Measurements from ENCODE around the gene LPP.

The LPP gene

DNA sequence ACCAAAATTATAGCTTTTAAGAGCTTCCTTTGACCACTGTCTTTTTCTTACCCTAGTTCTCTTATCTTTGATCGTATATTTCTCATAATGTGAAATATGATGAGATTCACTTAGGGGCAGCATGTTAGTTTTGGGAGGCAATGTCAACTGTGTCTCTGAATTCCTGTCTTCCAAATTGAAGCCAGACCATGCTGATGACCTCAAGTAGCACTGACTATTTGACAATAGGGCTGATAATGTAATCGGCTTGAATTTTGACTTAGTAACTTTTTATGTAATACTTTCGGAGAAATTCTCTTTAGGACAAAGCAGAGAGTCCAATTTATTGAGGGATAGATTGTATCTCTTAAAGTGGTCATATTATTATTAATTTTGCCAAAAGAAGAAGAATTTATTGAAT lies 722.4 kb downstream of the LPP start:
- Mint-ChIP-seq H3K27me3 (no peaks in the 10 kb centered on the region), H3K4me1 (ENCODE audit: low read depth) (no peaks in the 10 kb centered on the region), H3K9me3 (ENCODE audit: low read depth) (no peaks in the 10 kb centered on the region), H3K4me3 (no peak overlapping the region), H3K27ac (no peak overlapping the region), H3K36me3 (peaks cover 31% of the 10 kb centered on the region)

DNA sequence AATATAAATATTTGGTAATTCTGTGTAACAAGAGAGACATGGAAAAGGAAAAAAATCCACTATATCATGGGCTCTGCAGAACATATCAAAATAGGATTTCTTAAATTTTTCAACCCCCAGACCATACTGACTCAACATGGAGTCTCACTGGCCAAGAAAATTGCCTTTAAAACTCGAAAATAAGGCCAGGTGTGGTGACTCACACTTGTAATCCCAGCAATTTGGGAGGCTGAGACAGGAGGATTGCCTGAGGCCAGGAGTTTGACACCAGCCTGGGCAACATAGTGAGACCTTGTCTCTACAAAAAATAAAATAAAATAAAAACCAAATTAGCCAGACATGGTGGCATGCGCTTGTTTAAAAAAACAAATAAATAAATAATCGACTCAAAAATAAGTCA lies 723.4 kb downstream of the LPP start:
- H3K27me3 Mint-ChIP-seq, result no peaks in the 10 kb centered on the region
- peaks cover 33% of the 10 kb centered on the region for H3K36me3 Mint-ChIP-seq
- no peak overlapping the region for H3K27ac Mint-ChIP-seq
- no peaks in the 10 kb centered on the region for H3K4me1 Mint-ChIP-seq (ENCODE audit: low read depth)
- no peaks in the 10 kb centered on the region for H3K9me3 Mint-ChIP-seq (ENCODE audit: low read depth)
- no peak overlapping the region for H3K4me3 Mint-ChIP-seq

DNA sequence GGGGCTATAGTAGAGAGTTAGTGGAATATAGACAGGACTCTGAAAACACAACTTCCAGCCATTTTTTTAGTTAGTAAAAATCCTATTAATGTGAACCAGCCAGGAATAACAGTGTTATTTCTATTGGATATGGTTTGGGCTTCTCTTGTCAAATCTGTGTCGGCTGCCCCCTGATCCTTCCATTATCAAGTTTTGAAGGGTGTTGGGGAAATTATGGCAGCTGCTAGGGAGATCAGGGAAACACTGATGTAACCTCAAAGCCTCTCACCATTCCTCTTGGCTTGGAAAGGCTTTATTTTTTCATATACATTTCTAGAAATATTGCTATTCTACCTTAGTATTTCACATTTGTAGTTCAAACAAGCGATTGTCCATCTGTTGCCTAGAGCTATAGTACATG lies 724.1 kb downstream of the LPP start:
- Mint-ChIP-seq H3K4me3 (no peak overlapping the region), H3K27me3 (no peaks in the 10 kb centered on the region), H3K36me3 (peaks cover 32% of the 10 kb centered on the region), H3K4me1 (ENCODE audit: low read depth) (no peaks in the 10 kb centered on the region), H3K9me3 (ENCODE audit: low read depth) (no peaks in the 10 kb centered on the region), H3K27ac (no peak overlapping the region)

DNA sequence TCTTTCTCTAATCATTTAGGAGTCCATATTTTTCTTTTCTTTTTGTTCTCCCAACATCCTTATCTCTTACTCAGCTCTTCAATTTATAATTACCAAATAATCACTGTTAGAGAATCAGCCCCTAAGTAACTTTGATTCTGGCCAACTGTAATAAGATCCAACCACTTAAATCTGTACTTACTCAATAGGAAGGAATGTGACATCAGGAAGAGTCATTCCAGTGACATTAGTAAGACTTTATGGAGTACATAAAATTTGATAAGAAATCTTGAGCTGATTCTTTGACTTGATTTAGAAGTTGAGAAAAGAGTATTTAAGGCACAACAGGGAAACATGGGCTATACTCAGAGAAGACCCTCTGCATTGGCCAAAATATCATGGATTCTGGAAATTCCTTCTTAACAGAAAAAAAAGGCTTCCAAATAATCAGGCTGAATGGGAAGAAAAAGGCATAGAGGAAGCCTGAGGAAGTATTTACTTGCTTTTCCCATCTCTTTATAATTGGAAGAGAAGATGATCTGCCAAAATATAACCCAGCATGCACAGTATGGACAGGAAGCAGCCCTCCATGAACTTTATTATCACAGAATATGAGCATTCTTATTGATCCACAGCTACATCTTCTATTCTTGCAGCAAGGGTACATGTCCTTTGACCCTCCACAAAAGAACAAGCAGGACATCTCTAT lies 728.1 kb downstream of the LPP start:
- no peaks in the 10 kb centered on the region for H3K9me3 Mint-ChIP-seq (ENCODE audit: low read depth)
- H3K4me1 Mint-ChIP-seq (ENCODE audit: low read depth), result no peaks in the 10 kb centered on the region
- H3K4me3 Mint-ChIP-seq, result no peak overlapping the region
- H3K27ac Mint-ChIP-seq, result no peak overlapping the region
- peaks cover 23% of the 10 kb centered on the region for H3K36me3 Mint-ChIP-seq
- H3K27me3 Mint-ChIP-seq, result no peaks in the 10 kb centered on the region

DNA sequence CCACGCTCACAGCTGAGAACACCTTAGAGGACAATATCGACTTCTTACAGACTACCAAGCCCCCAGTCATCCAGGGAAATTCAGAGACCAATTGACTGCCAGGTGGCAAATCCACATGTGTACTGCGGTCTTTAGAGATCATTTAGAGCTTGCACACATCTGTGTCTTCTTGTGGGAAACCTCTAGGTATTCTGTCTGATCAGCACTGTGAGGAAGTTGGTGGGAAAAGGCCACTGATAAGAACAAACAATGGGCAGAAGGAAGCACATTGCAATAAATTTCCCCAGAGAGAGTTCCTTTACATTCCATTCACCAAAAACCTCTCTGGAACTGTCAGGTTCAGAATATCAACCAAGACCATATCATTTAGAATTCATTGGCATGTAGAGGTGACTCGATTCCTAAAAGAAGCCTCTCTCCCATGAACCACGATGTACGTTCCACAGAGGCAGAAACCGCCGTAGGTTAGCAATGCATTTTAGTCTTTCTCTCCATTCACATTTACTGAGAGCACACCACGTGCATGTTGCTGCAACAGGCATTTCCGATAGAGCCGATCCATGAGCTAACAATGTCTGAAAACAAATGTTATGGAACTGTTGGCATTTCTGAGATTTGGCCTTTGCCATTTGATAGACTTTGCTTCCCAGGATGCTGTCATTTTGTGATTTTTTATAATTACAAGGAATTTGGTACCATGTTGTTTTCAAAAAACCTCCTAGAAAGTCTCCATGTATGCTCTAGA lies 730.5 kb downstream of the LPP start:
- no peaks in the 10 kb centered on the region for H3K9me3 Mint-ChIP-seq (ENCODE audit: low read depth)
- H3K4me1 Mint-ChIP-seq (ENCODE audit: low read depth), result no peaks in the 10 kb centered on the region
- H3K36me3 Mint-ChIP-seq, result peaks cover 17% of the 10 kb centered on the region
- H3K27ac Mint-ChIP-seq, result no peak overlapping the region
- H3K4me3 Mint-ChIP-seq, result no peak overlapping the region
- no peaks in the 10 kb centered on the region for H3K27me3 Mint-ChIP-seq

DNA sequence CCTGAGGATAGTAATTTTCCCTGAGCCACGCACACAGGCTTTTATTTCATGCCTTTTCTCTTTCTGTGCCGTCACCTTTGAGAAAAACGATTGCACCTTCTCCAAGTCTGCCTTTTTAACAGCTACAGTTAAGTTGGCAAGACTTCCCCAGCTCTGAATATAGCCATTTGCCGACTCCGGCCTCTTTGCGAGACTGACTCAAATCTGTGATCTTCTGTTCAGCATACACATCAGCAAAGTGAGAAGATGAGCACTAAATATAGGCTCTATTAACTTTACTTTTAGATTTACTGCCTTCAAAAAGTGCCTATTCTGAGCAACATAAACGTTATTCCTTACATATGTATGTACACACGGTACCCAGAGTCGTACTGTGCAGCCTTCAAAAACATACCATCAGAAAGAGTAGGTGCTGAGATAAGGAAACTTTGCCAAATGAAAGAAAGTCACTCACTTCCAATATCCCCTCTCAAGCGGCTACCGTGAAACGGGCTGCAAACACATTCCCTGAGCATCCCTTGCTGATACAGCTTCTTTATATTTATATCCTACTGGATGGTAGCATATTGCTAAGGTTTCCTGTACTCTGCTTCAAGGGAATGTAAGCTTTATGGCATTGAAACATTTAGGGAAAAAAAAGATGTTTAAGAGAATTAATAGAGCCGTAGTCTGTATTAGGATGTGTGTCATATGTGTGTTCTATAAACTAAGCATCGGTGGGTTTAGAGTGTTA lies 734.5 kb downstream of the LPP start:
- Mint-ChIP-seq H3K27ac (no peak overlapping the region), H3K9me3 (ENCODE audit: low read depth) (no peaks in the 10 kb centered on the region), H3K27me3 (no peaks in the 10 kb centered on the region), H3K36me3 (peaks cover 6% of the 10 kb centered on the region), H3K4me3 (no peak overlapping the region), H3K4me1 (ENCODE audit: low read depth) (peaks cover 4% of the 10 kb centered on the region)

DNA sequence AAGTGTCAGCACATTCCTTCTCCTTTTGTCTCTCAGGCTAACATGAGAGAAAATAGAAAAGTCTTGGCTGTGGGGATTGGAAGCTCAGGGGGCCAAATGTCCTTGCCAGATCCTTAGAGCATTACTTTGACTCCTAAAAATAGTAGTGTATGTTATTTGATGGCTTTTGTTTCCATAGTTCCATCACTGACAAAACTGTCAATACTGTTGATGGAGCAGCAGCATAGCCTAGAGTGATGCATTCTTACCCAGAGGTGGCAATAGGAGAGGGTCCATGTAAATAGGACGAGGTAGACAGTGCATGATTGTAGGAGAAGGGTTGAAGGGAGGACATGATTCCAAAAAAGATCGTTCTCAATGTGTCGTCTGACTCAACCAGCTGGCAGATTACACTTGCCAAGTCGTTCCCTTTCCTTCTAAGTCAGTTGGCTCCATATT lies 735.1 kb downstream of the LPP start:
- H3K4me3 Mint-ChIP-seq, result no peak overlapping the region

DNA sequence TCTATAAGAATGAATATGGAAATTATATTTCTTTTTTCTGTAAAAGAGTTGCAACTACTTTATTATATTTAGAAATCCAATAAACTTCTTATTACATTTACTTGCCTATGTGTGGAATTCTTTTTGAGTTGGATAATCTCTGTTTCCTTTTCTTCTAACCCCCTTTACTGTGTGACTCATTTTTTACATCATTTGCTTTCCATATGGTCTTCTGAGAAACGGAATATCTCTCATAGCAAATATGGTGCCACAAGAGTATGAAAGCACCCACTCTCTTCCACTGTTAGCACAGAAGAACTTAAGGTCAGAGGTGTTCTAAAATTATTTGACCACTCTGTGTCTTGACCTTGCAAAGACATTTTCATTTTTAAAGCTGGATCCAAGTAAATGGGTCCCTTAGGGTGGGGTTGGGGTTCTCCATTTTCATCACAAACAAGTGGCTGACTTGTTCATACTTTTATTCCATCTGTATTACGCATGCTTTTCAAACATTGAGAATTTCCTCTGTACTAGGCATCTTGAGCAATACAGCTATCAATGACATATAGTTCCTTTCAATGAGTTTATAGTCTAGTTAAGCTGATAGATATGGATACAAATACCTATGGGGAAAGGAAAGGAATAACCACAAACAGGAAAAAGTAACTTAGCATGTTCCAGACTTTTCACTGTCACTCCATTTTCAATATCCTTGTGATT lies 736.8 kb downstream of the LPP start:
- Mint-ChIP-seq H3K36me3 (peaks cover 3% of the 10 kb centered on the region), H3K4me3 (no peak overlapping the region), H3K4me1 (ENCODE audit: low read depth) (peaks cover 4% of the 10 kb centered on the region), H3K9me3 (ENCODE audit: low read depth) (no peaks in the 10 kb centered on the region), H3K27ac (no peak overlapping the region), H3K27me3 (no peaks in the 10 kb centered on the region)

More for the DNA sequence above, 735.1 kb downstream of the LPP start:
- no peaks in the 10 kb centered on the region for H3K9me3 Mint-ChIP-seq (ENCODE audit: low read depth)
- H3K36me3 Mint-ChIP-seq, result peaks cover 6% of the 10 kb centered on the region
- peaks cover 4% of the 10 kb centered on the region for H3K4me1 Mint-ChIP-seq (ENCODE audit: low read depth)
- H3K27me3 Mint-ChIP-seq, result no peaks in the 10 kb centered on the region
- H3K27ac Mint-ChIP-seq, result no peak overlapping the region

DNA sequence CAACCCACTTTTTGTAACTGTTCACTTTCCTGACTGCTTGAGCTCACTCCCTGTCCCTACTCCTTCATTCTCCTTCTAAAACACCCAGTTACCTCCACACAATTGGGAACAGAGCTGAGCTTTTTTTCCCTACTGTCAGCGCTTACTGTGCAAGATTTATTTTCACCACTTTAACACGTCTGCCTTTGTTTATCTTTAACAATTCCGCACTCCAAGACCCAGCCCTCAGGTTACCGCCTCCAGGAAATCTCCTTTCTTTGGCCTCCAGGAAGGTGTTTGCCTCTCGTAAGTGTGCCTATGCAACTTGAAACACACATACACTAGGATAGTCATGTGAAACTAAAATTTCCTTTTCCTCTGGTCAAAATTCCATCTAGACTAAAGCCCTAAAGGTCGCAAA lies 745.9 kb downstream of the LPP start:
- no peaks in the 10 kb centered on the region for H3K27me3 Mint-ChIP-seq
- H3K36me3 Mint-ChIP-seq, result no peaks in the 10 kb centered on the region
- no peak overlapping the region for H3K27ac Mint-ChIP-seq
- H3K9me3 Mint-ChIP-seq (ENCODE audit: low read depth), result no peaks in the 10 kb centered on the region
- peaks cover 3% of the 10 kb centered on the region for H3K4me1 Mint-ChIP-seq (ENCODE audit: low read depth)
- no peak overlapping the region for H3K4me3 Mint-ChIP-seq

DNA sequence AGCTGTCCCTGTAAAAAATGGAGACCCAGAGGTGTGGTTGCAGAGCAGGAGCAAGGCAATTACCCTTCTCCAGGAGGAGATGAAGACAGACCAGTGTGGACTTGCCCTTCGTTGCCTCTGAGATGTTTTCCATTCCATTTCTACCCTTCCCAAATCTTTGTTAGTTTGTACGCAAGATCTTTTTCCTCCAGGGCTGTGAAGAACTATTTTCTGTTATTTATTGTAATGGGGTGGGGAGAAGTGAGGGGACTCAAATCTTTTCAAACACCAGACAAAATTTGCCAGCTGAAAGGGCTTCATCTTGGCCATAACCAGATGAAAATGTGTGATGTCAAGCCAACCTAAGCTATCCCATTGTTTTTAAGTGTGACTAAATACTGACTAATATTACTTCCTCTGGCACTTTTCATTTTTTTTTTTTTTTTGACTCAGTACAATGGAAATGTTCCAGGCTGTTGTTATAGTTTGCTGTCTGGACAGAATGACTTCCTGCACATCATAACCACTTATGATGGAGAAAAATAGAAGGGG lies 746.5 kb downstream of the LPP start:
- Mint-ChIP-seq H3K27ac (no peak overlapping the region), H3K4me1 (ENCODE audit: low read depth) (peaks cover 3% of the 10 kb centered on the region), H3K9me3 (ENCODE audit: low read depth) (no peaks in the 10 kb centered on the region), H3K27me3 (no peaks in the 10 kb centered on the region), H3K36me3 (peaks cover 1% of the 10 kb centered on the region), H3K4me3 (no peak overlapping the region)

DNA sequence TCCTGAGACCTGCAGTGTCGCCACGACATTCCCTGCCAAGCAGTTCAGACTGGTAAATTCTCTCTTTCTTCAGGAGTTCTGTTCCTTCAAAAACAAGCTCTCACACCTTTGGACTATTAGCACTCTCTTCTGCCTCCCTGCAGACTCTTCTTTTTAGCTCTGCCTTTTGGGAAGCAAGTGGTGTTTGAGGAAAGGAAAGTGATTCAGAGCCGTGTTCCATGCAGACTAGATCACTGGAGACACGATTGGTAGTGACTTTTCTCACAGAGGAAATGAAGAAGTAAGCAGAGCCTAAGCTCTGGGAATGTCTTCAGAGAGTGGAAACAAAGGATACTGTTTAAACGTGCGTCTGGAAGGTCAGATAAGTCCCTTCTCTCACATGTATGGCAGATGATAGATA lies 747.2 kb downstream of the LPP start:
- peaks cover 3% of the 10 kb centered on the region for H3K4me1 Mint-ChIP-seq (ENCODE audit: low read depth)
- peaks cover 6% of the 10 kb centered on the region for H3K36me3 Mint-ChIP-seq
- no peaks in the 10 kb centered on the region for H3K27me3 Mint-ChIP-seq
- H3K9me3 Mint-ChIP-seq (ENCODE audit: low read depth), result no peaks in the 10 kb centered on the region
- no peak overlapping the region for H3K4me3 Mint-ChIP-seq
- H3K27ac Mint-ChIP-seq, result no peak overlapping the region

DNA sequence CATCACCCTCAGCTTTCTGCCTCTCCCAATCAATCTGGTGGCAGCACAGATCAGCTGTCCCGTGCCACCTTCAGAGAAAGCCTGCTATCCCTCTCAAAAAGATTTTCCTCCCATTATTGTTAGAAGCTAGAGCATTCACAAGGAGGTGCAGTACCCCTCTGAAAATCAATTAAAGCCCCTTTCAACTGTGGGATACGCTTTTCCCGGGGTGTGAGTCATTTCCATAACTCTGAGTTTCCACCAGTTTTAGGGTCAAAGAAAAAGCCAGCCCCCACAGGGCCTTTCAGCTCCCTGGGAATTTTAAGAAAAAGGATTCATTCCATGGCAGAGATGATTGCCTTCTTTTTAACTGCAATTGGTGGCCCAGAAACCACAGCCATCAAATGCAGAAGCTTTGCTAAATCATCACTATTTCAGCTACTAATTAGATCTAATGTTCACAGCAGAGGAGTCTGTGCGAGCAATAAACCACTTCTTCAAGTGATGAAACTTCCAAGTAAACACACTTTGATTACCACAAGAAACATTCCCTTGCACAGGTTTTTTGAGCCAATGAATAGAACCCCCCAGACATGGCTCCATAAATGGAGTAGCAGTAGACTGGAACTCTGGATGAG lies 747.8 kb downstream of the LPP start:
- Mint-ChIP-seq H3K9me3 (ENCODE audit: low read depth) (no peaks in the 10 kb centered on the region), H3K27me3 (no peaks in the 10 kb centered on the region), H3K36me3 (peaks cover 6% of the 10 kb centered on the region), H3K27ac (no peak overlapping the region), H3K4me1 (ENCODE audit: low read depth) (peaks cover 3% of the 10 kb centered on the region), H3K4me3 (no peak overlapping the region)

DNA sequence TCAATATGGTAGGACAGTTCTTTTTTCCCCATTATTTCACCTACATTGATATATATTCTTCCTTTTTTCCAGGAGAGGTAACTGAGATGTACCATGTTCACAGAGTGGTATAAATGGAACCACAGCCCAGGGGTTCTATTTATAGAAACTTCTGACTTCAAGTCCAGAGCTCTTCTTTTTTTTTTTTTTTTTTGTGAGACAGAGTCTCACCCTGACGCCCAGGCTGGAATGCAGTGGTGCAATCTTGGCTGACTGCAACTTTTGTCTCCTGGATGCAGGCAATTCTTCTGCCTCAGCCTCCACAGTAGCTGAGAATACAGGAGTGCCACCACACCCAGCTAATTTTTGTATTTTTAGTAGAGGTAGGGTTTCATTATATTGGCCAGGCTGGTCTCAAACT lies 750.7 kb downstream of the LPP start:
- Mint-ChIP-seq H3K27ac (no peak overlapping the region), H3K27me3 (no peaks in the 10 kb centered on the region), H3K9me3 (ENCODE audit: low read depth) (no peaks in the 10 kb centered on the region), H3K4me1 (ENCODE audit: low read depth) (peaks cover 3% of the 10 kb centered on the region), H3K4me3 (no peak overlapping the region), H3K36me3 (peaks cover 6% of the 10 kb centered on the region)

DNA sequence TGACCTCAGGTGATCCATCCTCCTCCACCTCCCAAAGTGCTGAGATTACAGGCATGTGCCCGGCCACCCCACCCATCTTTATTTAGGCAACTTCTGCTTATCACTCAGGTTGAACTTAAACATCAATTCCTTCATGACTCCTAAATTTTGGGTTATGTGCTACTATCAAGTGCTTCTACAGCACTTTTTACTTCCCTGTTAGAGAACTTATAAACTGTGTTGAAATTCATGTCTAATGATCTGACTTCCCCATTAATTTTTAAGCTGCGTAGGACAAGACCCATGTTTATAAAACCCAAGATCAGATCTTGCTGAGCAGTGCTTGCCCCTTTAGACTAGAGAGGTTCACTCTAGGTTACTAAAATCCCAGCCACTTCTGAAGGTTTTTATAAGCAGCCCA lies 751.6 kb downstream of the LPP start:
- H3K4me1 Mint-ChIP-seq (ENCODE audit: low read depth), result peaks cover under 1% of the 10 kb centered on the region
- peaks cover 6% of the 10 kb centered on the region for H3K36me3 Mint-ChIP-seq
- H3K9me3 Mint-ChIP-seq (ENCODE audit: low read depth), result no peaks in the 10 kb centered on the region
- H3K27ac Mint-ChIP-seq, result no peak overlapping the region
- H3K27me3 Mint-ChIP-seq, result no peaks in the 10 kb centered on the region
- H3K4me3 Mint-ChIP-seq, result no peak overlapping the region
